B cell (primary cell): ENCODE measurements around the gene LRP4. TPM values are rescaled to one million over a fixed set of nuclear protein-coding genes. Genes with fewer than 3 reads are reported as not detected.

Experiments used
- ATAC-seq: fragments of 200-7000 bp; cut with Tn5 transposase; one replicate; pipeline ENCODE4 v1.10.0; 2021; ENCODE audit warnings: low read depth, mild to moderate bottlenecking, moderate number of reproducible peaks, moderate library complexity
- CTCF ChIA-PET: fragments of 350-600 bp; sonication (Branson Sonifier 250); formaldehyde crosslinking; loops from one replicate; lab custom pipeline; 2021; ENCODE audit warnings: antibody characterized with exemption, inconsistent platforms; lab: Charles Lee
- POLR2A ChIA-PET: fragments of 350-600 bp; sonication (Branson Sonifier 250); formaldehyde crosslinking; loops from one replicate; lab custom pipeline; 2021; ENCODE audit warnings: antibody characterized with exemption; lab: Charles Lee
- DNase-seq: peaks from one replicate; pipeline ENCODE4 v3.0.0; 2013
- H2AFZ ChIP-seq: 2 replicates; pipeline ENCODE4 v1.6.1; 2012; ENCODE audit warnings: mild to moderate bottlenecking, low read depth, low read length; ENCODE audit not compliant: insufficient read depth, poor library complexity, severe bottlenecking
- H3K27ac ChIP-seq, 2 donors: 1 replicate in 1 of 2; 2 replicates in 1 of 2; pipeline ENCODE4 v1.5.1; 2012 to 2013; ENCODE audit warnings: low read length in 2 of 2, mild to moderate bottlenecking in 2 of 2, moderate library complexity in 1 of 2
- H3K27me3 ChIP-seq, 4 experiments: fragments of 200-600 bp in 1 of 4; sonication (generic) in 1 of 4; replicated peaks in 1 of 4; 1 replicate in 2 of 4; 2 replicates in 2 of 4; pipeline versions ENCODE4 v1.6.1 to v1.7.0; 2013 to 2016; ENCODE audit warnings: low read length in 3 of 4, mild to moderate bottlenecking in 2 of 4, mixed read lengths in 1 of 4, moderate library complexity in 1 of 4; ENCODE audit not compliant: insufficient read depth in 4 of 4, control insufficient read depth in 3 of 4; ENCODE audit errors: control extremely low read depth in 1 of 4
- H3K36me3 ChIP-seq, 2 experiments: replicated peaks in 1 of 2; 1 replicate in 1 of 2; 2 replicates in 1 of 2; pipeline versions ENCODE4 v1.6.1 to v1.7.1; 2013; ENCODE audit warnings: low read length in 1 of 2; ENCODE audit not compliant: insufficient read depth in 2 of 2, control insufficient read depth in 1 of 2; ENCODE audit errors: control extremely low read depth in 1 of 2, extremely low read depth in 1 of 2
- H3K4me1 ChIP-seq, 2 donors: fragments of 200-600 bp in 1 of 2; sonication (generic) in 1 of 2; 1 replicate in 1 of 2; 2 replicates in 1 of 2; pipeline versions ENCODE4 v1.5.1 to v1.6.1; 2013 to 2017; ENCODE audit warnings: low read length in 2 of 2; ENCODE audit not compliant: control insufficient read depth in 2 of 2, insufficient read depth in 2 of 2
- H3K4me2 ChIP-seq: replicated peaks from 2 replicates; pipeline ENCODE3; 2012; ENCODE audit warnings: mild to moderate bottlenecking, low read depth, low read length; ENCODE audit not compliant: poor library complexity, severe bottlenecking
- H3K4me3 ChIP-seq, 5 experiments: fragments of 200-600 bp in 1 of 5; sonication (generic) in 1 of 5; 1 replicate in 3 of 5; 2 replicates in 2 of 5; pipeline versions ENCODE4 v1.5.1 to v1.7.0; 2011 to 2016; ENCODE audit warnings: low read length in 4 of 5, mild to moderate bottlenecking in 4 of 5, low read depth in 2 of 5, control low read depth in 1 of 5, moderate library complexity in 1 of 5; ENCODE audit not compliant: insufficient read depth in 1 of 5; ENCODE audit errors: control extremely low read depth in 1 of 5, extremely low read depth in 1 of 5
- H3K79me2 ChIP-seq: fragments of 200-600 bp; sonication (generic); one replicate; pipeline ENCODE4 v1.6.0; 2016; ENCODE audit warnings: low read length; ENCODE audit not compliant: control insufficient read depth, insufficient read depth
- H3K9ac ChIP-seq: fragments of 200-600 bp; sonication (generic); 2 replicates; pipeline ENCODE4 v1.6.1; 2017; ENCODE audit warnings: mild to moderate bottlenecking, low read length, moderate library complexity
- H3K9me3 ChIP-seq, 3 donors: one replicate each; pipeline versions ENCODE4 v1.6.1 to v1.7.1; 2013; ENCODE audit warnings: low read length in 2 of 3; ENCODE audit not compliant: control insufficient read depth in 2 of 3, insufficient read depth in 1 of 3; ENCODE audit errors: control extremely low read depth in 1 of 3
- H4K20me1 ChIP-seq: 2 replicates; pipeline ENCODE4 v1.6.0; 2012; ENCODE audit warnings: mild to moderate bottlenecking, low read length; ENCODE audit not compliant: insufficient read depth, control insufficient read depth, poor library complexity, severe bottlenecking
- H3K27ac Mint-ChIP-seq: one replicate; pipeline ENCODE4 v1.8.0; 2021; ENCODE audit warnings: mixed read lengths
- H3K27me3 Mint-ChIP-seq: one replicate; pipeline ENCODE4 v1.8.0; 2021; ENCODE audit warnings: mixed read lengths
- H3K4me1 Mint-ChIP-seq: one replicate; pipeline ENCODE4 v1.8.0; 2021; ENCODE audit warnings: mixed read lengths
- H3K4me3 Mint-ChIP-seq: one replicate; pipeline ENCODE4 v1.8.0; 2021; ENCODE audit warnings: mixed read lengths
- H3K9me3 Mint-ChIP-seq: one replicate; pipeline ENCODE4 v1.8.0; 2022; ENCODE audit warnings: mixed read lengths; ENCODE audit not compliant: insufficient read depth
- CTCF ChIP-seq: fragments of 200-600 bp; IDR thresholded peaks from one replicate; pipeline ENCODE4 v1.8.0; 2022; ENCODE audit warnings: antibody characterized with exemption, mild to moderate bottlenecking
- EZH2 ChIP-seq: IDR thresholded peaks from 2 replicates; pipeline ENCODE4 v1.6.1; 2012; ENCODE audit warnings: borderline replicate concordance, low read depth, mild to moderate bottlenecking, moderate library complexity, low read length; ENCODE audit not compliant: insufficient read depth, poor library complexity, severe bottlenecking
- WGBS: methylation state at CpG from one replicate; pipeline ENCODE4 v1.1.5; 2013; ENCODE audit warnings: missing lambda C conversion rate; ENCODE audit not compliant: insufficient coverage; 5-methylcytosine and 5-hydroxymethylcytosine counted together
- intact Hi-C: fragments of 100-400 bp; cut with micrococcal nuclease; formaldehyde crosslinking; loops from one replicate; pipeline ENCODE4 v1.10.0; 2022
- polyA plus RNA-seq: library from polyadenylated mRNA; depleted of rRNA; stranded (reverse); fragments of >200 nt; gene quantifications from 2 replicates; pipeline ENCODE4 v1.2.3, GENCODE V29; 2012
- total RNA-seq, 2 donors: library from RNA; stranded (reverse); fragments of 120-200 nt in 1 of 2; gene quantifications; 1 replicate in 1 of 2; 2 replicates in 1 of 2; pipeline versions ENCODE4 v1.2.3 to v1.2.4, GENCODE V29; 2013 to 2022

The LRP4 gene
- total and polyA plus RNA-seq, 2 donors (not counting 1 experiment from before 2014, with no cell fraction given), result not detected

GRCh38 chr11:46890665-46891064 is 27.7 kb downstream of the LRP4 start:
- ChIA-PET CTCF (interaction anchor here (0.7 to 3.4 kb wide), 7 partner anchors 250 to 962 kb away, joined by 3 to 32 read pairs (median 3); no protein-coding TSS in a partner anchor), POLR2A (interaction anchor here (0.7 kb wide), 1 partner anchor 263 kb away, joined by 3 read pairs; no protein-coding TSS in a partner anchor)
- H3K4me1 Mint-ChIP-seq, result peaks cover 5% of the 10 kb centered on the region
- Histone ChIP-seq H3K36me3 (no peaks in the 10 kb centered on the region), H4K20me1 (no peaks in the 10 kb centered on the region), H2AFZ (no peak overlapping the region), H3K27ac (no peak overlapping the region), H3K4me3 (no peak overlapping the region), H3K9me3 (no peaks in the 10 kb centered on the region), H3K4me1 (peaks cover 0 to 7% of the 10 kb centered on the region in 2 donors), H3K9ac (no peak overlapping the region), H3K4me2 (no peak overlapping the region), H3K27me3 (peaks cover 0 to 2% (median 0%) of the 10 kb centered on the region in 4 experiments), H3K79me2 (no peaks in the 10 kb centered on the region)
- H3K4me3 Mint-ChIP-seq, result no peak overlapping the region
- DNase-seq (no peak), ATAC-seq (no peak)
- H3K27me3 Mint-ChIP-seq, result peaks cover 6% of the 10 kb centered on the region
- WGBS, result no CpG with 5 or more reads among the region's 2 CpGs
- TF ChIP-seq CTCF (no peak), EZH2 (no peak)
- no peak overlapping the region for H3K27ac Mint-ChIP-seq
- intact Hi-C loops, result no loop called here
- H3K9me3 Mint-ChIP-seq, result no peaks in the 10 kb centered on the region

GRCh38 chr11:46889689-46890475 is 28.5 kb downstream of the LRP4 start:
- no peaks in the 10 kb centered on the region for H4K20me1 ChIP-seq
- no peak overlapping the region for H3K4me2 ChIP-seq
- Mint-ChIP-seq H3K27me3 (peaks cover 6% of the 10 kb centered on the region), H3K4me1 (peaks cover 5% of the 10 kb centered on the region), H3K9me3 (no peaks in the 10 kb centered on the region), H3K4me3 (no peak overlapping the region), H3K27ac (no peak overlapping the region)
- peaks cover 0 to 7% of the 10 kb centered on the region in 2 donors for H3K4me1 ChIP-seq
- intact Hi-C loops, result loop anchor here (1.0 kb wide), 1 partner anchor 271 kb away; no protein-coding TSS in a partner anchor
- DNase-seq (peak; percentile 85), ATAC-seq (peak; percentile 98)
- H3K79me2 ChIP-seq, result no peaks in the 10 kb centered on the region
- H3K36me3 ChIP-seq, result no peaks in the 10 kb centered on the region
- H3K4me3 ChIP-seq, result no peak overlapping the region
- 71% methylated on average over 22 of the region's 23 CpGs for WGBS
- no peak overlapping the region for H3K9ac ChIP-seq
- no peaks in the 10 kb centered on the region for H3K9me3 ChIP-seq
- H3K27me3 ChIP-seq, result peaks cover 0 to 2% (median 0%) of the 10 kb centered on the region in 4 experiments
- TF ChIP-seq EZH2 (no peak), CTCF (peak; percentile 86)
- no peak overlapping the region for H3K27ac ChIP-seq
- ChIA-PET CTCF (interaction anchor here (0.7 to 3.4 kb wide), 5 partner anchors 250 to 564 kb away, joined by 3 to 32 read pairs (median 6); no protein-coding TSS in a partner anchor), POLR2A (no interaction called here)
- H2AFZ ChIP-seq, result peak overlapping the region; percentile 61
